GM12878 (cell line): ENCODE data around the gene PTPRF. TPM values are rescaled to one million over a fixed set of nuclear protein-coding genes. Genes with fewer than 3 reads are reported as not detected.

Experiments used
- ATAC-seq: fragments of 200-7000 bp; cut with Tn5 transposase; 3 replicates; pipeline ENCODE4 v1.9.1; 2020; ENCODE audit warnings: mild to moderate bottlenecking, moderate library complexity
- BruUV-seq: library from RNA; stranded (reverse); fragments of 400-500 nt; replicated peaks from 2 replicates; lab custom pipeline; 2021; lab: Mats Ljungman, UMichigan
- CTCF ChIA-PET: fragments of 300-600 bp; sonication (Branson Sonifier 250); formaldehyde crosslinking; extraction: SDS; loops from one replicate; lab custom pipeline; 2021; ENCODE audit warnings: inconsistent platforms; lab: Yijun Ruan, JAX
- POLR2A ChIA-PET: fragments of 350-600 bp; formaldehyde crosslinking; extraction: SDS; loops from one replicate; lab custom pipeline; 2021; ENCODE audit warnings: inconsistent platforms; lab: Charles Lee
- RAD21 ChIA-PET: fragments of 300-600 bp; sonication (Branson Sonifier 250); formaldehyde crosslinking; loops from one replicate; lab custom pipeline; 2023; ENCODE audit warnings: antibody characterized with exemption; ENCODE audit not compliant: unreplicated experiment; lab: Charles Lee
- SMC1A ChIA-PET: fragments of 300-600 bp; sonication (Branson Sonifier 250); formaldehyde crosslinking; loops from one replicate; lab custom pipeline; 2023; ENCODE audit not compliant: unreplicated experiment, uncharacterized antibody; lab: Charles Lee
- DNase-seq: peaks from one replicate; pipeline ENCODE4 v3.0.0-alpha.2; 2011; ENCODE audit warnings: low read depth, low spot score
- FAIRE-seq: peaks from 3 replicates; lab custom pipeline; 2011; peaks lifted over from hg19 to GRCh38; lab: Jason Lieb, UNC
- H2AFZ ChIP-seq: 2 replicates; pipeline ENCODE4 v1.6.0; 2011; ENCODE audit warnings: low read depth, low read length, control low read depth; ENCODE audit not compliant: control insufficient read depth
- H3K27ac ChIP-seq: 2 replicates; pipeline ENCODE4 v1.5.1; 2011; ENCODE audit warnings: control low read depth; ENCODE audit not compliant: control insufficient read depth, insufficient read depth
- H3K27me3 ChIP-seq, 2 experiments: replicated peaks in 1 of 2; 2 replicates each; pipeline versions ENCODE4 v1.6.0 to v1.6.1; 2011; ENCODE audit warnings: low read length in 1 of 2; ENCODE audit not compliant: control insufficient read depth in 2 of 2, insufficient read depth in 2 of 2
- H3K36me3 ChIP-seq, 2 experiments: 2 replicates each; pipeline ENCODE4 v1.5.1; 2011; ENCODE audit warnings: low read length in 1 of 2; ENCODE audit not compliant: control insufficient read depth in 2 of 2, insufficient read depth in 2 of 2
- H3K4me1 ChIP-seq: 2 replicates; pipeline ENCODE4 v1.6.1; 2011; ENCODE audit warnings: mild to moderate bottlenecking, low read length, moderate library complexity, mixed read lengths; ENCODE audit not compliant: control insufficient read depth, insufficient read depth
- H3K4me2 ChIP-seq: 2 replicates; pipeline ENCODE4 v1.6.0; 2011; ENCODE audit warnings: control low read depth; ENCODE audit not compliant: control insufficient read depth, insufficient read depth
- H3K4me3 ChIP-seq: fragments of 200-600 bp; sonication (generic); 2 replicates; pipeline ENCODE4 v1.5.1; 2016
- H3K79me2 ChIP-seq: 2 replicates; pipeline ENCODE4 v1.6.0; 2011; ENCODE audit warnings: low read length; ENCODE audit not compliant: control insufficient read depth, insufficient read depth
- H3K9ac ChIP-seq: 2 replicates; pipeline ENCODE4 v1.8.0; 2011; ENCODE audit warnings: low read length, control low read depth, mixed read lengths; ENCODE audit not compliant: control insufficient read depth, insufficient read depth
- H3K9me3 ChIP-seq: replicated peaks from 3 replicates; pipeline ENCODE4 v1.5.1; 2011; ENCODE audit warnings: mild to moderate bottlenecking, low read length; ENCODE audit not compliant: control insufficient read depth, insufficient read depth
- H4K20me1 ChIP-seq: 2 replicates; pipeline ENCODE4 v1.6.0; 2011; ENCODE audit not compliant: control insufficient read depth, insufficient read depth
- BCL11A ChIP-seq: IDR thresholded peaks from 2 replicates; pipeline ENCODE4 v1.6.1; 2011; ENCODE audit warnings: low read depth, low read length
- CHD4 ChIP-seq: fragments of 200-600 bp; sonication (generic); IDR thresholded peaks from 2 replicates; pipeline ENCODE4 v1.6.1; 2016; ENCODE audit warnings: mild to moderate bottlenecking
- MTA3 ChIP-seq: IDR thresholded peaks from 2 replicates; pipeline ENCODE4 v1.6.1; 2012; ENCODE audit warnings: low read length, inconsistent platforms, borderline replicate concordance
- MYC ChIP-seq: IDR thresholded peaks from 2 replicates; pipeline ENCODE4 v1.6.1; 2011; ENCODE audit warnings: mild to moderate bottlenecking, low read length, moderate library complexity, inconsistent platforms; ENCODE audit not compliant: insufficient read depth, insufficient replicate concordance, insufficient read length, severe bottlenecking
- NR2C2 ChIP-seq: IDR thresholded peaks from 2 replicates; pipeline ENCODE4 v1.6.1; 2011; ENCODE audit warnings: borderline replicate concordance, low read depth; ENCODE audit not compliant: control insufficient read depth, insufficient read length
- PAX5 ChIP-seq: IDR thresholded peaks from 2 replicates; pipeline ENCODE4 v1.6.1; 2011; ENCODE audit warnings: low read depth, low read length, borderline replicate concordance
- PAX8 ChIP-seq: fragments of 450-650 bp; IDR thresholded peaks from 2 replicates; pipeline ENCODE4 v1.6.1; 2017; ENCODE audit warnings: mild to moderate bottlenecking, moderate library complexity
- POU2F2 ChIP-seq: IDR thresholded peaks from 3 replicates; pipeline ENCODE4 v1.6.1; 2011; ENCODE audit warnings: low read depth, mild to moderate bottlenecking, low read length, borderline replicate concordance
- SMAD1 ChIP-seq: fragments of 450-650 bp; IDR thresholded peaks from 2 replicates; pipeline ENCODE4 v1.6.1; 2018; ENCODE audit warnings: mild to moderate bottlenecking, low read depth; ENCODE audit not compliant: partially characterized antibody
- SREBF2 ChIP-seq: IDR thresholded peaks from 2 replicates; pipeline ENCODE4 v1.6.1; 2012; ENCODE audit warnings: mild to moderate bottlenecking, low read length
- TCF3 ChIP-seq: IDR thresholded peaks from 2 replicates; pipeline ENCODE4 v1.6.1; 2012; ENCODE audit warnings: low read depth, mild to moderate bottlenecking, low read length, borderline replicate concordance; ENCODE audit not compliant: insufficient read depth
- USF1 ChIP-seq: IDR thresholded peaks from 2 replicates; pipeline ENCODE4 v1.6.1; 2011; ENCODE audit warnings: borderline replicate concordance, low read depth, mild to moderate bottlenecking, moderate library complexity, mixed read lengths, low read length; ENCODE audit not compliant: insufficient read depth; ENCODE audit errors: extremely low read length
- ZNF274 ChIP-seq: IDR thresholded peaks from one replicate; pipeline ENCODE4 v1.8.0; 2011; ENCODE audit not compliant: insufficient read length, insufficient read depth
- ZNF687 ChIP-seq: fragments of 450-650 bp; IDR thresholded peaks from 2 replicates; pipeline ENCODE4 v1.6.1; 2017; ENCODE audit warnings: mild to moderate bottlenecking, moderate library complexity
- WGBS: methylation state at CpG from one replicate; pipeline ENCODE4 v1.1.6; 2016; ENCODE audit warnings: low lambda C conversion rate; ENCODE audit not compliant: insufficient replicate concordance, insufficient coverage; ENCODE audit errors: missing lambda C conversion rate; 5-methylcytosine and 5-hydroxymethylcytosine counted together
- in situ Hi-C: fragments of 300-500 bp; cut with MboI; formaldehyde crosslinking; loops from 9 replicates; pipeline ENCODE4 v1.14.3; 2018; ENCODE audit warnings: mixed read lengths
- intact Hi-C: fragments of 100-400 bp; cut with micrococcal nuclease; formaldehyde crosslinking; loops from one replicate; pipeline ENCODE4 v1.14.2; 2022; ENCODE audit not compliant: unreplicated experiment
- polyA plus RNA-seq, 11 experiments: library from polyadenylated mRNA; depleted of rRNA in 4 of 11; unstranded in 6 of 11; stranded (reverse) in 5 of 11; fragments of >200 nt; fragmentation: Nextera tagmentation in 4 of 11; fragmentation: Illumina TruSeq in 1 of 11; extraction: Ambion mirVana in 4 of 11; extraction: Trizol in 1 of 11; gene quantifications; 1 replicate in 1 of 11; 2 replicates in 10 of 11; pipeline versions ENCODE4 v1.2.1 to v1.2.3, GENCODE V29; 2011 to 2016; ENCODE audit warnings: inconsistent platforms in 2 of 11, missing spikeins in 2 of 11, low read depth in 1 of 11
- total RNA-seq, 4 experiments: library from RNA; depleted of rRNA in 3 of 4; stranded (reverse); fragments of >200 nt in 3 of 4; fragmentation: Illumina TruSeq in 1 of 4; extraction: Trizol in 1 of 4; gene quantifications; 2 replicates each; pipeline versions ENCODE4 v1.2.1 to v1.2.3, GENCODE V29; 2013 to 2021

PTPRF gene
- total and polyA plus RNA-seq, 10 of the 15 experiments (the other 5 are each of a cell fraction or from before 2014, with no cell fraction given): 0.04 to 2.6 (median 0.32) TPM

GRCh38 chr1:43512133-43512532 is 18.6 kb upstream of the PTPRF start:
- intact Hi-C loops: no loop called here
- POLR2A ChIA-PET: no interaction called here
- in situ Hi-C loops: no loop called here
- Histone ChIP-seq H3K4me3 (no peak overlapping the region), H4K20me1 (no peaks in the 10 kb centered on the region), H3K9me3 (peaks cover 5% of the 10 kb centered on the region), H3K27ac (no peak overlapping the region), H3K36me3 (no peaks in the 10 kb centered on the region), H3K27me3 (no peaks in the 10 kb centered on the region), H2AFZ (no peak overlapping the region), H3K9ac (no peak overlapping the region), H3K79me2 (no peaks in the 10 kb centered on the region), H3K4me1 (peaks cover 9% of the 10 kb centered on the region), H3K4me2 (no peak overlapping the region)
- ATAC-seq (no peak), DNase-seq (no peak), FAIRE-seq (no peak)
- RAD21 ChIA-PET: interaction anchor here (1.1 kb wide), 1 partner anchor 285 kb away, joined by 3 read pairs; no protein-coding TSS in a partner anchor
- no TSS peak for BruUV-seq
- 61% methylated on average over 2 of the region's 2 CpGs for WGBS
- TF ChIP-seq PAX8: no peak
- TF ChIP-seq POU2F2: no peak
- no peak for TF ChIP-seq PAX5
- no peak for TF ChIP-seq MTA3
- no peak for TF ChIP-seq SMAD1
- TF ChIP-seq ZNF687: no peak
- TF ChIP-seq CHD4: no peak
- TF ChIP-seq ZNF274: no peak
- TF ChIP-seq SREBF2: no peak
- no peak for TF ChIP-seq NR2C2
- TF ChIP-seq BCL11A: no peak
- TF ChIP-seq MYC: no peak
- no peak for TF ChIP-seq USF1
- TF ChIP-seq TCF3: no peak
- CTCF ChIA-PET: interaction anchor here (0.5 kb wide), 1 partner anchor 204 kb away, joined by 4 read pairs; no protein-coding TSS in a partner anchor
- SMC1A ChIA-PET: interaction anchor here (0.6 to 1.5 kb wide), 2 partner anchors 211 to 273 kb away, joined by 3 to 4 read pairs; no protein-coding TSS in a partner anchor
